DND-41 (cell line): ENCODE data around the gene KAT6B.

Experiments
- EZH2 ChIP-seq: IDR thresholded peaks from 3 replicates; pipeline ENCODE4 v1.6.1; 2012; ENCODE audit warnings: borderline replicate concordance, low read depth, mild to moderate bottlenecking, moderate library complexity, low read length, inconsistent platforms; ENCODE audit not compliant: severe bottlenecking
- TF ChIP-seq, protein P1 (sequence below): IDR thresholded peaks from 2 replicates; pipeline ENCODE4 v1.5.1; 2012; ENCODE audit warnings: borderline replicate concordance, low read length, moderate library complexity, mild to moderate bottlenecking; ENCODE audit not compliant: poor library complexity, severe bottlenecking; ENCODE audit errors: extremely low read depth

DNA sequence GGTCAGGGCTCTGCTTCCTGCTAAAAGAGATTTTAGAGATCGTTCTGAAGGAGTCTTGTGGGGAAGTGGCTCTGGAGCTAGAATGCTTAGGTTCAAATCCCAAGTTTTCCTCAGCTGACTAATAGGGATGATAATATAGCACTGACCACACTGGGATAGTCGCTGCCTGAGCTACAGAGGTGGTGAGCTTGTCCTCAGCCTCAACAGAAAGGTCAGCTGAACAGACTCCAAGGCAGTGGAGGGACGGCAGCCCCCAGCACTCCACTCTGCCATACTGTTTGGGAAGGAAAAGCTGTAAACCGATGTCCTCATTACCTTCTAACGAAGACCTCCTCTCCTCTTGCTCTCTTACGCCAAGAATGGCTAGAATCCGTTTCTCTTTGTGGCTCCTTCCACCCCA is 36.2 kb downstream of the KAT6B start:
- no peak for TF ChIP-seq EZH2
- TF ChIP-seq, protein P1, sequence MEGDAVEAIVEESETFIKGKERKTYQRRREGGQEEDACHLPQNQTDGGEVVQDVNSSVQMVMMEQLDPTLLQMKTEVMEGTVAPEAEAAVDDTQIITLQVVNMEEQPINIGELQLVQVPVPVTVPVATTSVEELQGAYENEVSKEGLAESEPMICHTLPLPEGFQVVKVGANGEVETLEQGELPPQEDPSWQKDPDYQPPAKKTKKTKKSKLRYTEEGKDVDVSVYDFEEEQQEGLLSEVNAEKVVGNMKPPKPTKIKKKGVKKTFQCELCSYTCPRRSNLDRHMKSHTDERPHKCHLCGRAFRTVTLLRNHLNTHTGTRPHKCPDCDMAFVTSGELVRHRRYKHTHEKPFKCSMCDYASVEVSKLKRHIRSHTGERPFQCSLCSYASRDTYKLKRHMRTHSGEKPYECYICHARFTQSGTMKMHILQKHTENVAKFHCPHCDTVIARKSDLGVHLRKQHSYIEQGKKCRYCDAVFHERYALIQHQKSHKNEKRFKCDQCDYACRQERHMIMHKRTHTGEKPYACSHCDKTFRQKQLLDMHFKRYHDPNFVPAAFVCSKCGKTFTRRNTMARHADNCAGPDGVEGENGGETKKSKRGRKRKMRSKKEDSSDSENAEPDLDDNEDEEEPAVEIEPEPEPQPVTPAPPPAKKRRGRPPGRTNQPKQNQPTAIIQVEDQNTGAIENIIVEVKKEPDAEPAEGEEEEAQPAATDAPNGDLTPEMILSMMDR, result no peak
